Natural killer cell (primary cell): Measurements from ENCODE around the gene EMILIN3. TPM values are rescaled to one million over a fixed set of nuclear protein-coding genes. Genes with fewer than 3 reads are reported as not detected.

Experiments used
- ATAC-seq, 3 donors: fragments of 150-1000 bp in 2 of 3; fragments of 200-7000 bp in 1 of 3; cut with Tn5 transposase; 1 replicate in 1 of 3; 2 replicates in 2 of 3; pipeline ENCODE4 v1.10.0; 2021; ENCODE audit warnings: mild to moderate bottlenecking in 2 of 3, moderate library complexity in 2 of 3
- DNase-seq, 2 donors: peaks; one replicate each; pipeline versions ENCODE4 v3.0.0 to v3.0.0-alpha.2; 2013 to 2021; ENCODE audit warnings: mixed read lengths in 1 of 2
- H3K27ac ChIP-seq: one replicate; pipeline ENCODE4 v1.5.1; 2013; ENCODE audit warnings: mild to moderate bottlenecking, low read length
- H3K27me3 ChIP-seq: one replicate; pipeline ENCODE4 v1.6.1; 2013; ENCODE audit warnings: low read length; ENCODE audit not compliant: control insufficient read depth, insufficient read depth
- H3K36me3 ChIP-seq: one replicate; pipeline ENCODE4 v1.6.1; 2013; ENCODE audit warnings: low read length; ENCODE audit not compliant: control insufficient read depth, insufficient read depth
- H3K4me1 ChIP-seq: one replicate; pipeline ENCODE4 v1.6.1; 2013; ENCODE audit warnings: low read length; ENCODE audit not compliant: control insufficient read depth, insufficient read depth
- H3K4me3 ChIP-seq: one replicate; pipeline ENCODE4 v1.5.1; 2013; ENCODE audit warnings: low read length
- H3K9me3 ChIP-seq: one replicate; pipeline ENCODE4 v1.6.1; 2013; ENCODE audit warnings: low read length; ENCODE audit not compliant: control insufficient read depth, insufficient read depth
- H3K27ac Mint-ChIP-seq, 2 donors: one replicate each; pipeline ENCODE4 v1.8.0; 2022; ENCODE audit warnings: mild to moderate bottlenecking in 2 of 2, mixed read lengths in 2 of 2, moderate library complexity in 1 of 2
- H3K27me3 Mint-ChIP-seq, 2 donors: one replicate each; pipeline ENCODE4 v1.8.0; 2022; ENCODE audit warnings: low read depth in 2 of 2, mixed read lengths in 2 of 2
- H3K36me3 Mint-ChIP-seq: one replicate; pipeline ENCODE4 v1.8.0; 2022; ENCODE audit warnings: mixed read lengths
- H3K4me1 Mint-ChIP-seq, 2 donors: one replicate each; pipeline ENCODE4 v1.8.0; 2022; ENCODE audit warnings: mixed read lengths in 2 of 2
- H3K4me3 Mint-ChIP-seq: one replicate; pipeline ENCODE4 v1.8.0; 2022; ENCODE audit warnings: mild to moderate bottlenecking, moderate library complexity, mixed read lengths
- H3K9me3 Mint-ChIP-seq, 2 donors: one replicate each; pipeline ENCODE4 v1.8.0; 2022; ENCODE audit warnings: mixed read lengths in 2 of 2
- CTCF ChIP-seq: fragments of 200-600 bp; IDR thresholded peaks from one replicate; pipeline ENCODE4 v1.8.0; 2022; ENCODE audit warnings: antibody characterized with exemption
- WGBS: methylation state at CpG from one replicate; pipeline ENCODE4 v1.1.7; 2013; ENCODE audit warnings: missing lambda C conversion rate; ENCODE audit not compliant: insufficient coverage; 5-methylcytosine and 5-hydroxymethylcytosine counted together
- intact Hi-C: fragments of 100-400 bp; cut with micrococcal nuclease; formaldehyde crosslinking; loops from one replicate; pipeline ENCODE4 v1.14.2; 2022
- total RNA-seq, 4 donors: library from RNA; stranded (reverse); fragments of 120-200 nt in 1 of 4; gene quantifications; one replicate each; pipeline versions ENCODE4 v1.2.3 to v1.2.4, GENCODE V29; 2013 to 2022

The EMILIN3 gene
- total RNA-seq, 3 donors from 2014 or later (not counting 1 experiment from before 2014, with no cell fraction given): not detected

GRCh38 chr20:41393705-41394066, 27.1 kb upstream of the EMILIN3 start:
- Histone ChIP-seq H3K27ac (no peak overlapping the region), H3K4me1 (no peaks in the 10 kb centered on the region), H3K9me3 (no peaks in the 10 kb centered on the region), H3K4me3 (no peak overlapping the region), H3K36me3 (no peaks in the 10 kb centered on the region), H3K27me3 (no peaks in the 10 kb centered on the region)
- DNase-seq (no peak), ATAC-seq (no peak)
- Mint-ChIP-seq H3K27ac (no peak overlapping the region), H3K9me3 (no peaks in the 10 kb centered on the region), H3K4me1 (no peaks in the 10 kb centered on the region), H3K4me3 (no peak overlapping the region), H3K36me3 (no peaks in the 10 kb centered on the region), H3K27me3 (peaks cover 0 to 3% of the 10 kb centered on the region in 2 donors)
- WGBS: 100% methylated on average over 3 of the region's 3 CpGs
- intact Hi-C loops: no loop called here
- TF ChIP-seq CTCF: no peak

DNA sequence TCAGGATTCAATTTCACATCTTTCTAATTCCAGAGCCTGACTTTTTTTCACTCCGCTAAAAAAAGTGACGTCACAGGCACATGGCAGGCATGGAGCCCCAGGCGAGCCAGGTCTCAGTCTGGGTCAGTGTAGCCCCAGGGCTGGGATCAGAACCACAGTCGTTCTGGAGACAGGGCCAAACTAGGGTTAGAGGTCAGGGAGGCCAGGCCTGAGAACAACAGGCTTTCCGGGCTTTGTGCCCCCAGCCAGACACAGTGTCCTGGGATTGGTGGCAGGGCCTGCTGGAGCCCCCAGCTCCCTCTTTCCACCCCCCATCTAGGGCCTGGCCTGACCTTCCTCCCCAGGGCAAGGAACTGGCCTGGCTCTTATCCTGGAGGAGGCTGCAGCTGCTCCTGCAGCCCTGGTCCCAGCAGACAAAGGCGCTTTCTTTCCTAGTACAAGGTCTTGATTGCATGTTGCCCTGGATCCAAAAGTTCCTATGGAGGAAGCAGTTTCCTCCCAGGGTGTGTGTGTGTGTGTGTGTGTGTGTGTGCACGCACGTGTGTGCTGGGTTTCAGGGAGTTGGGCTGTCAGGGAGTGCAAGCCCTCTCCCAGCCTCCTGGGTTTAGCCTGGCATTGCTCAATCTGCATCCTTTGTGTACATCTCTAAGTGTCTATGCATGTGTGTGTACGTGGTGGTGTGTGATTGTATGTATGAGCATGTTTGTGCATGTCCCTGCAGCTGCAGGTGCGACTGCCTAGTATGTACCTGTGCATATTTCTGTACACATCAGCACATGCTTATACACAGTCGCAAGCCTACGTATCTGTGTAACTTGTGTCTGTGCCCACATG, 26.5 kb upstream of the EMILIN3 start:
- Mint-ChIP-seq H3K27ac (no peak overlapping the region), H3K4me3 (no peak overlapping the region), H3K4me1 (no peaks in the 10 kb centered on the region), H3K9me3 (no peaks in the 10 kb centered on the region), H3K27me3 (peaks cover 0 to 5% of the 10 kb centered on the region in 2 donors), H3K36me3 (no peaks in the 10 kb centered on the region)
- DNase-seq (no peak), ATAC-seq (no peak)
- intact Hi-C loops: no loop called here
- no peaks in the 10 kb centered on the region for H3K9me3 ChIP-seq
- H3K4me3 ChIP-seq: no peak overlapping the region
- H3K27ac ChIP-seq: no peak overlapping the region
- H3K27me3 ChIP-seq: no peaks in the 10 kb centered on the region
- 88% methylated on average over 11 of the region's 12 CpGs for WGBS
- H3K4me1 ChIP-seq: no peaks in the 10 kb centered on the region
- H3K36me3 ChIP-seq: no peaks in the 10 kb centered on the region
- no peak for TF ChIP-seq CTCF

DNA sequence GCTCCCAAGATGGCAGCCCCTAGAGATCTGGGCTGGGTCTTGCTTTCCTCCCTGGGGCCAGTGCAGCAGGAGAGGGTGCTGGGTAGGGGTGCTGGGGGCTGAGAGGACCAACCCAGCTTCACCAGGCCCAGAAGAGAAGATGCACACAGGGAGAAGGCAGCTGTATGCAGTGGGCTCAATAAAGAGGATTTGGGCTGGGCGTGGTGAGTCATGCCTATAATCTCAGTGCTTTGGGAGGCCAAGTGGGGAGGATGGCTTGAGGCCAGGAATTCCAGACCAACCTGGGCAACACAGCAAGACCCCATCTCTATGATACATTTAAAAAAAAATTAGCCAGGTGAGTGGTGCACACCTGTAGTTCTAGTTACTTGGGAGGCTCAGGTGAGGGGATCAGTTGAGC, 25.7 kb upstream of the EMILIN3 start:
- H3K36me3 Mint-ChIP-seq: no peaks in the 10 kb centered on the region
- no peak for TF ChIP-seq CTCF
- H3K27ac Mint-ChIP-seq: no peak overlapping the region
- H3K4me1 Mint-ChIP-seq: no peaks in the 10 kb centered on the region
- intact Hi-C loops: no loop called here
- Histone ChIP-seq H3K27ac (no peak overlapping the region), H3K4me3 (no peak overlapping the region), H3K36me3 (no peaks in the 10 kb centered on the region), H3K27me3 (no peaks in the 10 kb centered on the region), H3K4me1 (no peaks in the 10 kb centered on the region), H3K9me3 (no peaks in the 10 kb centered on the region)
- 78% methylated on average over 1 of the region's 1 CpG for WGBS
- H3K4me3 Mint-ChIP-seq: no peak overlapping the region
- H3K27me3 Mint-ChIP-seq: peaks cover 0 to 5% of the 10 kb centered on the region in 2 donors
- no peaks in the 10 kb centered on the region for H3K9me3 Mint-ChIP-seq
- no peak for DNase-seq
- ATAC-seq: no peak

DNA sequence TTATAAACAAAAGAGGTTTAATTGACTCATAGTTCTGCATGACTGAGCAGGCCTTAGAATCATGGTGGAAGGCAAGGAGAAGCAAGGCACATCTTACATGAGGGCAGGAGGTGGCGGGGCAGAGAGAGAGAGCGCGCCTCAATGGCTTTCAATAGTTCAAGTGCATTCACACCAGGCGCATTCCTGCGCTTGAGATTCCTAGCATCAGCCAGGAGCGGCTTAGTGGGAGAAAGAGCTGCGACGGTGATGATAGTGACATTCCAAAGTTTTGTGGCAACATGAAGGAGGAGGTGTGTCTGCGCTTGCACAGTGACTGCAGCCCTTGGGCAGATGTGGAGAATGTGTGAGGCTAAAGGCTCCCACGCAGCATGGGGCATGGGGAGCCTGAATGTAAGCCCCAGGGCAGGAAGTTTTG, 25.0 kb upstream of the EMILIN3 start:
- no peaks in the 10 kb centered on the region for H3K4me1 Mint-ChIP-seq
- H3K4me3 ChIP-seq: no peak overlapping the region
- WGBS: 89% methylated on average over 10 of the region's 10 CpGs
- DNase-seq (no peak), ATAC-seq (no peak)
- H3K4me3 Mint-ChIP-seq: no peak overlapping the region
- H3K9me3 Mint-ChIP-seq: no peaks in the 10 kb centered on the region
- H3K36me3 ChIP-seq: no peaks in the 10 kb centered on the region
- intact Hi-C loops: no loop called here
- no peak overlapping the region for H3K27ac Mint-ChIP-seq
- no peaks in the 10 kb centered on the region for H3K9me3 ChIP-seq
- H3K4me1 ChIP-seq: no peaks in the 10 kb centered on the region
- H3K27ac ChIP-seq: no peak overlapping the region
- no peaks in the 10 kb centered on the region for H3K36me3 Mint-ChIP-seq
- H3K27me3 Mint-ChIP-seq: peaks cover 0 to 5% of the 10 kb centered on the region in 2 donors
- TF ChIP-seq CTCF: no peak
- H3K27me3 ChIP-seq: no peaks in the 10 kb centered on the region
